GM12892 (cell line): Measurements from ENCODE around the gene RNASET2.

Experiments used
- POLR2A ChIP-seq: IDR thresholded peaks from 2 replicates; pipeline ENCODE4 v1.6.1; 2011; ENCODE audit warnings: low read depth, low read length, control low read depth
- POLR2AphosphoS5 ChIP-seq: IDR thresholded peaks from 2 replicates; pipeline ENCODE4 v1.6.1; 2011; ENCODE audit warnings: low read depth, low read length, control low read depth
- TAF1 ChIP-seq: IDR thresholded peaks from 2 replicates; pipeline ENCODE4 v1.6.1; 2011; ENCODE audit warnings: low read depth, mild to moderate bottlenecking, control low read depth, low read length, borderline replicate concordance

GRCh38 chr6:166951670-166952060 is 4.7 kb downstream of the RNASET2 start:
- TF ChIP-seq POLR2A (no peak), TAF1 (no peak), POLR2AphosphoS5 (no peak)
